ENCODE results near the gene EPB41. TPM values are rescaled to one million over a fixed set of nuclear protein-coding genes. Genes with fewer than 3 reads are reported as not detected.

The EPB41 gene
- total and polyA plus RNA-seq, 9 of the 15 experiments (the other 6 are each of a cell fraction or from before 2014, with no cell fraction given) = 3.7 to 213 (median 141) TPM

- TF ChIP-seq NR2C2 (CRISPR knock-in tag; IDR thresholded peaks at IDR 0.05) = no peak
- TF ChIP-seq NR2C2 (tag; IDR thresholded peaks at IDR 0.05) = no peak
- no peak for TF ChIP-seq BCLAF1 (IDR thresholded peaks at IDR 0.05; ENCODE audit: borderline replicate concordance in 1 of 2, control insufficient read depth in 1 of 2, low read depth in 2 of 2, low read length in 1 of 2)
- no peak for TF ChIP-seq U2AF1 (optimal IDR thresholded peaks at IDR 0.05; ENCODE audit: low read depth, low read length)
- TF ChIP-seq ERF (CRISPR knock-in tag; IDR thresholded peaks at IDR 0.05) = no peak
- no peak for TF ChIP-seq ZNF143 (CRISPR knock-in tag; IDR thresholded peaks at IDR 0.05)
- TF ChIP-seq TCF3 (CRISPR knock-in tag; IDR thresholded peaks at IDR 0.05) = peak; percentile 53
- TF ChIP-seq TGIF2 (CRISPR knock-in tag; IDR thresholded peaks at IDR 0.05) = no peak
- TF ChIP-seq SREBF1 (IDR thresholded peaks at IDR 0.05; ENCODE audit: borderline replicate concordance, low read depth, low read length) = no peak
These were observed 169.2 kb downstream of the EPB41 start (continued) for GRCh38 chr1:29083317-29084195.
